Measurements from ENCODE around the gene MRPL37.

The MRPL37 gene

DNA sequence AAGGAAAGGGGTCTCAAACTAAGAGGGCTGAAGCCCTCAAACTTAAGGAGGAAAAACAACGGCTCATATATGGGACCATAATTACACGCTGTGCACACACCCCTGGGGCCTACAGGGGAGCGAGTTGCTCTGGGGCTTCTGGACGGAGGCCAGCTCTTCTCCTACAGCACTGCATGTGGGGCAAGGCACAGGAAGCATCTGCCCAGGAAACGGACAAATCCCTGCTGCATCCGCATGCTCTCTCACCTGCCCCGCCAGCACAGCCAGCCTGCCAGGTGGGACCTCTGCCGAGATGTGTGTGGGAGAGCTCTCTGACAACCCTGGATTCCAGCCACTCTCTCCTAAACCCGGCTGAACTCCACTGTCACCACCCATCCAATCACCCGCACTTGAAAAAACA lies 54.1 kb downstream of the MRPL37 start:
- Histone ChIP-seq H3K4me3 (no peak overlapping the region), H3K27me3 (no peaks in the 10 kb centered on the region), H3K27ac (peak overlapping the region in 1 of 2 donors; percentile 16), H3K9me3 (no peaks in the 10 kb centered on the region), H3K4me1 (peaks cover 0 to 30% (median 18%) of the 10 kb centered on the region in 4 donors), H3K36me3 (peaks cover 6 to 32% (median 23%) of the 10 kb centered on the region in 3 donors)
- intact Hi-C loops (cut with DNase I; ENCODE audit: low total_unique reads), result no loop called here
- no peak for DNase-seq
- TF ChIP-seq, protein P1, sequence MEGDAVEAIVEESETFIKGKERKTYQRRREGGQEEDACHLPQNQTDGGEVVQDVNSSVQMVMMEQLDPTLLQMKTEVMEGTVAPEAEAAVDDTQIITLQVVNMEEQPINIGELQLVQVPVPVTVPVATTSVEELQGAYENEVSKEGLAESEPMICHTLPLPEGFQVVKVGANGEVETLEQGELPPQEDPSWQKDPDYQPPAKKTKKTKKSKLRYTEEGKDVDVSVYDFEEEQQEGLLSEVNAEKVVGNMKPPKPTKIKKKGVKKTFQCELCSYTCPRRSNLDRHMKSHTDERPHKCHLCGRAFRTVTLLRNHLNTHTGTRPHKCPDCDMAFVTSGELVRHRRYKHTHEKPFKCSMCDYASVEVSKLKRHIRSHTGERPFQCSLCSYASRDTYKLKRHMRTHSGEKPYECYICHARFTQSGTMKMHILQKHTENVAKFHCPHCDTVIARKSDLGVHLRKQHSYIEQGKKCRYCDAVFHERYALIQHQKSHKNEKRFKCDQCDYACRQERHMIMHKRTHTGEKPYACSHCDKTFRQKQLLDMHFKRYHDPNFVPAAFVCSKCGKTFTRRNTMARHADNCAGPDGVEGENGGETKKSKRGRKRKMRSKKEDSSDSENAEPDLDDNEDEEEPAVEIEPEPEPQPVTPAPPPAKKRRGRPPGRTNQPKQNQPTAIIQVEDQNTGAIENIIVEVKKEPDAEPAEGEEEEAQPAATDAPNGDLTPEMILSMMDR (IDR thresholded peaks at IDR 0.05), result no peak

DNA sequence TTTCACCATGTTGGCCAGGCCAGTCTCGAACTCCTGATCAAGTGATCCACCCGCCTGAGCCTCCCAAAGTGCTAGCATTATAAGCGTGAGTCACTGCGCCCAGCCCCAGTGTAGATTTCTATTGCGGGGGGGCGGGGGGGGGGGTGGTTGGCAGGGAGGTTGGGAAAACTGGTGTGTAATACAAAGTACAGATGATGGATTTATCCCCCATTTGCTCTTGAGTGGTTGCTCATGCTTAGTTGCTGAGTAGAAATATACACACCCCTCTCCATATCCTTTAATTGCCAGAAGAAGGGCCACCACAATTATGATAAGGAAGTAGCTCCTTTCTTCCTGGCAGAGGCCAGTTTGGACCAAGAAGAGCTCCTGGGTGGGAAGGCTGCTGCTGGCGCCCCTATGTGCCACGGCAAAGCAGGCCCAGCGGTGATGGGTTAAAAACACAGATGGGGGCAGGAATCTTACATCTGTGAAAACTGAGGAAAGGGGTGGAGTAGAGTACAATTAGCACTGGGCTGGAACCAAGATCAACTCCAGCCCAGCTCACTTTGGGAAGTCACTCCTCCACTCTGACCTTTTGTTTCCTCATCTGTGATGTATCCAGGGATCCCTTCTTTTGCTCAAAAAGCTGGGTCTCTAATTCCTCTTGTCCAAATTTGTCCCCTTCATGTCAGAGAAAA lies 55.2 kb downstream of the MRPL37 start:
- no peak for DNase-seq
- H3K27ac ChIP-seq, result no peak overlapping the region
- TF ChIP-seq, protein P1 (IDR thresholded peaks at IDR 0.05), result no peak
- no peak overlapping the region for H3K4me3 ChIP-seq
- peaks cover 6 to 37% (median 23%) of the 10 kb centered on the region in 3 donors for H3K36me3 ChIP-seq
- H3K27me3 ChIP-seq, result no peaks in the 10 kb centered on the region
- intact Hi-C loops (cut with DNase I; ENCODE audit: low total_unique reads), result no loop called here
- peaks cover 0 to 25% (median 16%) of the 10 kb centered on the region in 4 donors for H3K4me1 ChIP-seq
- no peaks in the 10 kb centered on the region for H3K9me3 ChIP-seq

DNA sequence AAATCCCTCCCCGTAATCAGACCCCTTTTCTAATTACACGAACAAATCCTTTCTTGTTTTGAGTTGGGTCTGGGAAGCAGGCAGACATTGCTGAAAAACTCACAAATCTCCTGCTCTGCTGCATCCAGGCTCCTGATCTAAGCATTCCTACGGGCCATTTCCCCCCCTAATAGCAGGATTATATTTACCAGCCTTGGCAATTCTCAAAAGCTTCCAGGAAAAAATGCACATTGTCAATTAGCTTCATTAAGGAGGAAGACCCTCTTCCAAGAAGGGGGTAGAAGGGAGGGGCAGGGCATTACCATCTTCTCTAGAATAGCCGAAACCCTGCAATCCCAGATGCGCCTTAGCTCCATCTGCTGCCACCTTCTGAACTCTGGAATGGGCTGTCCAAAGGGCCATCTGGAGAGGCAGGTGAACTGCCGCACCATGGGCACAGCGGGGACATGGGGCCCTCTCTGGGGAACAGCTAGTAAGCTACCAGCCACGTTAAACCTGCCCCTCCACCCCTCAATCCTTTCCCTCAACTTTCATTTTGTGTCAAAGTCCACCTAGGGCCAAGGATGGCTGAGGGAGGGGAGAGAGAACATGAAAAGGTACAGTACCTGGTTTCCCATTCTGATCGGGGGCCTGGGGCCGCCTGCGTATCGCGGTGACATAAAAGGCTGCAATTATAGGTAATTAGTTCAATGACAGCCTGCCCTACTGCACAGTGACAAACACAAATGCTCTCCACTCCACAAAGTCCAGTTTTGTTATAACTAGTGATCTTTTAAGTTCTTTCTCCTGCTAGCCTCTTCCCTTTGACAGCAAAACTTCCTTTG lies 56.8 kb downstream of the MRPL37 start:
- no peak for DNase-seq
- H3K27me3 ChIP-seq, result no peaks in the 10 kb centered on the region
- intact Hi-C loops (cut with DNase I; ENCODE audit: low total_unique reads), result no loop called here
- H3K9me3 ChIP-seq, result no peaks in the 10 kb centered on the region
- no peak overlapping the region for H3K27ac ChIP-seq
- no peak overlapping the region for H3K4me3 ChIP-seq
- TF ChIP-seq, protein P1 (IDR thresholded peaks at IDR 0.05), result no peak
- peaks cover 6 to 28% (median 8%) of the 10 kb centered on the region in 3 donors for H3K36me3 ChIP-seq
- H3K4me1 ChIP-seq, result peaks cover 0 to 23% (median 10%) of the 10 kb centered on the region in 4 donors

DNA sequence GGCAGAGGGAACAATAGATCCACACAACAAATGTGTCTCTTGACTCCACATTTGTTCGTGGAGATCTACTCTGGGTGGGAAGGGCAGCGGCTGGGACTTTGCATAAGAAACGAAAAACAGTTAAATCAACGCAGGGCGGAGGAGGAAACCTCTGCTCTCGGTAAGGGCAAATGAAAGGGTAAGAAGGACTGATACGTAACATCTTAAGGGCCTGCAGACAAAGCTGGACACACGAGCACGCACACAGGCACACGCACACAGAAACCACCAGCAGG lies 57.3 kb downstream of the MRPL37 start:
- intact Hi-C loops (cut with DNase I; ENCODE audit: low total_unique reads), result no loop called here
- no peak overlapping the region for H3K27ac ChIP-seq

DNA sequence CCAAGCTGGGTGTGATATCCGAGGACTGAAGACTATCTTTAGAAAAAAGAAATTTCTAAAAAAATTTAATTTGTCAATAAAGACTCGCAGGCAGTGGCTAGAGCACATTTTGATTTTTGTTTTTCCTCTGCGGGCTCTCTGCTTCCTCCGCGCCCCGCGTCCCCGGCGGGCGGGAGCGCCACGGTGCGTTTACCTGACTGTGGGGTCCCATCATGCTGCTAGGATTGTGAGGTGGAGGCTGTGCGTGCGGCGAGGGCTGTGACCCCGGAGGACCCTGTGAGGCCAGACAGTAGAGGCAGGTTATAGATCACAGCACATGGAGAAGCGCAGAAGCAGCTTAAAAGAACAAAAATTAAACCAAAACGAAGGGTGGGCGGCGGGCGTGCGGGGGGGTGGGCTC lies 57.9 kb downstream of the MRPL37 start:
- Histone ChIP-seq H3K4me3 (no peak overlapping the region), H3K9me3 (no peaks in the 10 kb centered on the region), H3K36me3 (peaks cover 5 to 26% (median 6%) of the 10 kb centered on the region in 3 donors), H3K27ac (no peak overlapping the region), H3K27me3 (no peaks in the 10 kb centered on the region), H3K4me1 (peaks cover 0 to 23% (median 10%) of the 10 kb centered on the region in 4 donors)
- no peak for DNase-seq
- intact Hi-C loops (cut with DNase I; ENCODE audit: low total_unique reads), result no loop called here
- TF ChIP-seq, protein P1 (IDR thresholded peaks at IDR 0.05), result no peak

More for the DNA sequence above, 57.3 kb downstream of the MRPL37 start:
- no peaks in the 10 kb centered on the region for H3K27me3 ChIP-seq
- peaks cover 5 to 26% (median 6%) of the 10 kb centered on the region in 3 donors for H3K36me3 ChIP-seq
- no peak overlapping the region for H3K4me3 ChIP-seq
- H3K9me3 ChIP-seq, result no peaks in the 10 kb centered on the region
- TF ChIP-seq, protein P1 (IDR thresholded peaks at IDR 0.05), result no peak
- DNase-seq, result no peak
- H3K4me1 ChIP-seq, result peaks cover 0 to 23% (median 10%) of the 10 kb centered on the region in 4 donors

Measured in tibial artery (tissue), 4 donors.